GM23338 (cell line): ENCODE measurements around the gene TSPAN6. TPM values are rescaled to one million over a fixed set of nuclear protein-coding genes. Genes with fewer than 3 reads are reported as not detected.
A peak's percentile ranks its signal among the peaks of the same experiment; 100 is the strongest.

Experiments used
- ATAC-seq: fragments of 200-7000 bp; cut with Tn5 transposase; 3 replicates; pipeline ENCODE4 v1.9.1; 2020
- DNase-seq: peaks from one replicate; pipeline ENCODE4 v3.0.0-alpha.2; 2015; ENCODE audit warnings: low spot score
- H2AFZ ChIP-seq: fragments of 200-600 bp; sonication (generic); 2 replicates; pipeline ENCODE4 v1.8.0; 2016; ENCODE audit warnings: antibody characterized with exemption, mild to moderate bottlenecking, moderate library complexity
- H3F3A ChIP-seq: fragments of 200-600 bp; sonication (generic); replicated peaks from 2 replicates; pipeline ENCODE4 v1.8.0; 2017; ENCODE audit warnings: antibody characterized with exemption, mixed run types, low read depth
- H3K27ac ChIP-seq: fragments of 200-600 bp; sonication (generic); 2 replicates; pipeline ENCODE4 v1.6.1; 2016; ENCODE audit warnings: low read depth
- H3K27me3 ChIP-seq: fragments of 200-600 bp; sonication (generic); 2 replicates; pipeline ENCODE4 v1.8.0; 2016; ENCODE audit warnings: mild to moderate bottlenecking, mixed run types, moderate library complexity; ENCODE audit not compliant: insufficient read depth
- H3K36me3 ChIP-seq: fragments of 200-600 bp; sonication (generic); 2 replicates; pipeline ENCODE4 v1.8.0; 2016; ENCODE audit warnings: mild to moderate bottlenecking; ENCODE audit not compliant: insufficient read depth
- H3K4me1 ChIP-seq: fragments of 200-600 bp; sonication (generic); 2 replicates; pipeline ENCODE4 v1.8.0; 2016; ENCODE audit warnings: mild to moderate bottlenecking, moderate library complexity; ENCODE audit not compliant: insufficient read depth
- H3K4me2 ChIP-seq: fragments of 200-600 bp; sonication (generic); 2 replicates; pipeline ENCODE4 v1.7.1; 2017; ENCODE audit warnings: mixed run types
- H3K4me3 ChIP-seq: fragments of 200-600 bp; sonication (generic); 2 replicates; pipeline ENCODE4 v1.6.1; 2016; ENCODE audit warnings: mixed run types
- H3K79me2 ChIP-seq: fragments of 200-600 bp; sonication (generic); replicated peaks from 2 replicates; pipeline ENCODE4 v1.8.0; 2017; ENCODE audit warnings: mild to moderate bottlenecking; ENCODE audit not compliant: insufficient read depth
- H3K9me2 ChIP-seq: fragments of 200-600 bp; sonication (generic); 2 replicates; pipeline ENCODE4 v1.8.0; 2017; ENCODE audit not compliant: insufficient read depth
- H4K20me1 ChIP-seq: fragments of 200-600 bp; sonication (generic); replicated peaks from 2 replicates; pipeline ENCODE4 v1.8.0; 2017; ENCODE audit warnings: mild to moderate bottlenecking; ENCODE audit not compliant: insufficient read depth
- H3K27ac Mint-ChIP-seq: 2 replicates; pipeline ENCODE4 v1.8.0; 2020; ENCODE audit warnings: inconsistent platforms, mild to moderate bottlenecking, moderate library complexity, mixed read lengths
- H3K27me3 Mint-ChIP-seq: 3 replicates; pipeline ENCODE4 v1.8.0; 2022; ENCODE audit warnings: low read depth, mild to moderate bottlenecking, moderate library complexity, mixed read lengths, inconsistent platforms; ENCODE audit not compliant: insufficient read depth, poor library complexity
- H3K36me3 Mint-ChIP-seq: 3 replicates; pipeline ENCODE4 v1.8.0; 2021; ENCODE audit warnings: low read depth, mild to moderate bottlenecking, inconsistent platforms, moderate library complexity, mixed read lengths
- H3K4me1 Mint-ChIP-seq: 3 replicates; pipeline ENCODE4 v1.8.0; 2020; ENCODE audit warnings: mild to moderate bottlenecking, inconsistent platforms, mixed read lengths
- H3K4me3 Mint-ChIP-seq: 3 replicates; pipeline ENCODE4 v1.8.0; 2021; ENCODE audit warnings: moderate library complexity, mild to moderate bottlenecking, inconsistent platforms, mixed read lengths
- H3K9me3 Mint-ChIP-seq: 3 replicates; pipeline ENCODE4 v1.8.0; 2020; ENCODE audit warnings: moderate library complexity, mild to moderate bottlenecking, inconsistent platforms, mixed read lengths
- CREB1 ChIP-seq: fragments of 250-450 bp; sonication (Bioruptor Pico); IDR thresholded peaks from 2 replicates; pipeline ENCODE4 v1.5.0; 2020; ENCODE audit warnings: low read depth, mild to moderate bottlenecking, moderate library complexity
- CTCF ChIP-seq, 2 experiments: fragments of 200-600 bp in 1 of 2; sonication (generic) in 1 of 2; conservative IDR thresholded peaks; 2 replicates each; pipeline versions ENCODE4 v1.5.1 to v1.6.1; 2016 to 2017; ENCODE audit warnings: antibody characterized with exemption in 2 of 2, low read depth in 2 of 2, mild to moderate bottlenecking in 2 of 2, moderate library complexity in 1 of 2
- ETS1 ChIP-seq: IDR thresholded peaks from 2 replicates; pipeline ENCODE4 v1.6.1; 2016; ENCODE audit warnings: antibody characterized with exemption
- EZH2 ChIP-seq: fragments of 200-600 bp; sonication (generic); IDR thresholded peaks from one replicate; pipeline ENCODE4 v1.8.0; 2017; ENCODE audit warnings: antibody characterized with exemption, mild to moderate bottlenecking, low read depth; ENCODE audit not compliant: unreplicated experiment
- EZH2phosphoT487 ChIP-seq: fragments of 200-600 bp; sonication (generic); IDR thresholded peaks from one replicate; pipeline ENCODE4 v1.8.1; 2018; ENCODE audit warnings: antibody characterized with exemption; ENCODE audit not compliant: unreplicated experiment
- JUNB ChIP-seq: IDR thresholded peaks from one replicate; pipeline ENCODE4 v1.6.1; 2016; ENCODE audit warnings: antibody characterized with exemption; ENCODE audit not compliant: unreplicated experiment
- NANOG ChIP-seq: IDR thresholded peaks from 2 replicates; pipeline ENCODE4 v1.6.1; 2016; ENCODE audit warnings: antibody characterized with exemption, borderline replicate concordance
- POLR2AphosphoS5 ChIP-seq: IDR thresholded peaks from 2 replicates; pipeline ENCODE4 v1.6.1; 2016; ENCODE audit warnings: antibody characterized with exemption, low read depth
- REST ChIP-seq: IDR thresholded peaks from one replicate; pipeline ENCODE4 v1.6.1; 2018; ENCODE audit warnings: antibody characterized with exemption; ENCODE audit not compliant: unreplicated experiment
- STAT1 ChIP-seq: IDR thresholded peaks from one replicate; pipeline ENCODE4 v1.6.1; 2016; ENCODE audit warnings: antibody characterized with exemption; ENCODE audit not compliant: unreplicated experiment
- ZNF114 ChIP-seq: fragments of 250-450 bp; sonication (Bioruptor Pico); IDR thresholded peaks from 2 replicates; pipeline ENCODE4 v1.5.0; 2020; ENCODE audit warnings: mild to moderate bottlenecking, moderate library complexity
- ZNF331 ChIP-seq: fragments of 250-450 bp; sonication (Bioruptor Pico); IDR thresholded peaks from 2 replicates; pipeline ENCODE4 v1.5.0; 2020; ENCODE audit warnings: low read depth, mild to moderate bottlenecking, moderate library complexity
- polyA plus RNA-seq: library from polyadenylated mRNA; unstranded; fragments of >200 nt; fragmentation: Nextera tagmentation; extraction: Ambion mirVana; gene quantifications from 2 replicates; pipeline ENCODE4 v1.2.1, GENCODE V29; 2016
- total RNA-seq: library from RNA; depleted of rRNA; stranded (reverse); fragments of >200 nt; shearing (Covaris generic); gene quantifications from 2 replicates; pipeline ENCODE4 v1.2.3, GENCODE V29; 2014
- TF ChIP-seq, protein P1 (sequence below): fragments of 250-450 bp; sonication (Bioruptor Pico); IDR thresholded peaks from 2 replicates; pipeline ENCODE4 v1.5.0; 2020; ENCODE audit warnings: mild to moderate bottlenecking, moderate library complexity

Gene TSPAN6
- total and polyA plus RNA-seq, 2 experiments from 2014 or later: 55.6 to 75.3 TPM

GRCh38 chrX:100649550-100650356, 13.1 kb upstream of the TSPAN6 start:
- Histone ChIP-seq H3K9me2 (no peaks in the 10 kb centered on the region), H4K20me1 (no peaks in the 10 kb centered on the region), H3K4me2 (peak overlapping the region; percentile 24; the same call in 1 of the 2 replicates), H2AFZ (0 out of 2 replicates have a peak overlapping the region, but pooled peaks have one; percentile 23), H3K36me3 (no peaks in the 10 kb centered on the region), H3K27me3 (no peaks in the 10 kb centered on the region), H3K79me2 (no peaks in the 10 kb centered on the region), H3K27ac (no peak overlapping the region), H3K4me3 (no peak overlapping the region), H3K4me1 (peaks cover 5% of the 10 kb centered on the region), H3F3A (no peaks in the 10 kb centered on the region)
- no peak for TF ChIP-seq ZNF114 (CRISPR knock-in tag)
- TF ChIP-seq STAT1: no peak
- TF ChIP-seq, protein P1, sequence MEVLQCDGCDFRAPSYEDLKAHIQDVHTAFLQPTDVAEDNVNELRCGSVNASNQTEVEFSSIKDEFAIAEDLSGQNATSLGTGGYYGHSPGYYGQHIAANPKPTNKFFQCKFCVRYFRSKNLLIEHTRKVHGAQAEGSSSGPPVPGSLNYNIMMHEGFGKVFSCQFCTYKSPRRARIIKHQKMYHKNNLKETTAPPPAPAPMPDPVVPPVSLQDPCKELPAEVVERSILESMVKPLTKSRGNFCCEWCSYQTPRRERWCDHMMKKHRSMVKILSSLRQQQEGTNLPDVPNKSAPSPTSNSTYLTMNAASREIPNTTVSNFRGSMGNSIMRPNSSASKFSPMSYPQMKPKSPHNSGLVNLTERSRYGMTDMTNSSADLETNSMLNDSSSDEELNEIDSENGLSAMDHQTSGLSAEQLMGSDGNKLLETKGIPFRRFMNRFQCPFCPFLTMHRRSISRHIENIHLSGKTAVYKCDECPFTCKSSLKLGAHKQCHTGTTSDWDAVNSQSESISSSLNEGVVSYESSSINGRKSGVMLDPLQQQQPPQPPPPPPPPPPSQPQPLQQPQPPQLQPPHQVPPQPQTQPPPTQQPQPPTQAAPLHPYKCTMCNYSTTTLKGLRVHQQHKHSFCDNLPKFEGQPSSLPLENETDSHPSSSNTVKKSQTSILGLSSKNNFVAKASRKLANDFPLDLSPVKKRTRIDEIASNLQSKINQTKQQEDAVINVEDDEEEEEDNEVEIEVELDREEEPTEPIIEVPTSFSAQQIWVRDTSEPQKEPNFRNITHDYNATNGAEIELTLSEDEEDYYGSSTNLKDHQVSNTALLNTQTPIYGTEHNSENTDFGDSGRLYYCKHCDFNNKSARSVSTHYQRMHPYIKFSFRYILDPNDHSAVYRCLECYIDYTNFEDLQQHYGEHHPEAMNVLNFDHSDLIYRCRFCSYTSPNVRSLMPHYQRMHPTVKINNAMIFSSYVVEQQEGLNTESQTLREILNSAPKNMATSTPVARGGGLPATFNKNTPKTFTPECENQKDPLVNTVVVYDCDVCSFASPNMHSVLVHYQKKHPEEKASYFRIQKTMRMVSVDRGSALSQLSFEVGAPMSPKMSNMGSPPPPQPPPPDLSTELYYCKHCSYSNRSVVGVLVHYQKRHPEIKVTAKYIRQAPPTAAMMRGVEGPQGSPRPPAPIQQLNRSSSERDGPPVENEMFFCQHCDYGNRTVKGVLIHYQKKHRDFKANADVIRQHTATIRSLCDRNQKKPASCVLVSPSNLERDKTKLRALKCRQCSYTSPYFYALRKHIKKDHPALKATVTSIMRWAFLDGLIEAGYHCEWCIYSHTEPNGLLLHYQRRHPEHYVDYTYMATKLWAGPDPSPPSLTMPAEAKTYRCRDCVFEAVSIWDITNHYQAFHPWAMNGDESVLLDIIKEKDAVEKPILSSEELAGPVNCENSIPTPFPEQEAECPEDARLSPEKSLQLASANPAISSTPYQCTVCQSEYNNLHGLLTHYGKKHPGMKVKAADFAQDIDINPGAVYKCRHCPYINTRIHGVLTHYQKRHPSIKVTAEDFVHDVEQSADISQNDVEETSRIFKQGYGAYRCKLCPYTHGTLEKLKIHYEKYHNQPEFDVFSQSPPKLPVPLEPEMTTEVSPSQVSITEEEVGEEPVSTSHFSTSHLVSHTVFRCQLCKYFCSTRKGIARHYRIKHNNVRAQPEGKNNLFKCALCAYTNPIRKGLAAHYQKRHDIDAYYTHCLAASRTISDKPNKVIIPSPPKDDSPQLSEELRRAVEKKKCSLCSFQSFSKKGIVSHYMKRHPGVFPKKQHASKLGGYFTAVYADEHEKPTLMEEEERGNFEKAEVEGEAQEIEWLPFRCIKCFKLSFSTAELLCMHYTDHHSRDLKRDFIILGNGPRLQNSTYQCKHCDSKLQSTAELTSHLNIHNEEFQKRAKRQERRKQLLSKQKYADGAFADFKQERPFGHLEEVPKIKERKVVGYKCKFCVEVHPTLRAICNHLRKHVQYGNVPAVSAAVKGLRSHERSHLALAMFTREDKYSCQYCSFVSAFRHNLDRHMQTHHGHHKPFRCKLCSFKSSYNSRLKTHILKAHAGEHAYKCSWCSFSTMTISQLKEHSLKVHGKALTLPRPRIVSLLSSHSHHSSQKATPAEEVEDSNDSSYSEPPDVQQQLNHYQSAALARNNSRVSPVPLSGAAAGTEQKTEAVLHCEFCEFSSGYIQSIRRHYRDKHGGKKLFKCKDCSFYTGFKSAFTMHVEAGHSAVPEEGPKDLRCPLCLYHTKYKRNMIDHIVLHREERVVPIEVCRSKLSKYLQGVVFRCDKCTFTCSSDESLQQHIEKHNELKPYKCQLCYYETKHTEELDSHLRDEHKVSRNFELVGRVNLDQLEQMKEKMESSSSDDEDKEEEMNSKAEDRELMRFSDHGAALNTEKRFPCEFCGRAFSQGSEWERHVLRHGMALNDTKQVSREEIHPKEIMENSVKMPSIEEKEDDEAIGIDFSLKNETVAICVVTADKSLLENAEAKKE: no peak
- no peak for TF ChIP-seq CTCF (conservative IDR thresholded peaks at IDR 0.05; ENCODE audit: low read depth in 2 of 2)
- TF ChIP-seq JUNB: no peak
- no peak for TF ChIP-seq EZH2
- TF ChIP-seq ZNF331 (CRISPR knock-in tag): no peak
- no peak for TF ChIP-seq EZH2phosphoT487
- no peak for TF ChIP-seq NANOG
- no peak for TF ChIP-seq REST
- TF ChIP-seq POLR2AphosphoS5: no peak
- no peak for TF ChIP-seq ETS1
- TF ChIP-seq CREB1 (CRISPR knock-in tag): no peak
- peak; percentile 79 for ATAC-seq
- peaks cover 18% of the 10 kb centered on the region for H3K4me1 Mint-ChIP-seq
- no peak overlapping the region for H3K4me3 Mint-ChIP-seq
- no peaks in the 10 kb centered on the region for H3K9me3 Mint-ChIP-seq
- no peaks in the 10 kb centered on the region for H3K36me3 Mint-ChIP-seq
- peaks cover 1% of the 10 kb centered on the region for H3K27me3 Mint-ChIP-seq
- H3K27ac Mint-ChIP-seq: no peak overlapping the region
- no peak for DNase-seq
